ENCODE results near the gene NTF3. TPM values are rescaled to one million over a fixed set of nuclear protein-coding genes. Genes with fewer than 3 reads are reported as not detected.
"Not testable (repeated sequence)": the region's sequence is repeated elsewhere in the genome, so short reads cannot be mapped to it uniquely, and the experiment has no call there.

The NTF3 gene
- polyA plus RNA-seq, 4 donors = 3.6 to 5.5 (median 4.8) TPM

GRCh38 chr12:5524116-5524768 lies 92.3 kb downstream of the NTF3 start:
- DNase-seq (ENCODE audit: low read depth in 4 of 4, low spot score in 3 of 4) = no peak

GRCh38 chr12:5524769-5525436 lies 93.0 kb downstream of the NTF3 start:
- DNase-seq (ENCODE audit: low read depth in 4 of 4, low spot score in 3 of 4) = no peak

- DNase-seq (ENCODE audit: low read depth in 4 of 4, low spot score in 3 of 4) = no peak
Measured at GRCh38 chr12:5525783-5526367, 94.0 kb downstream of the NTF3 start.

GRCh38 chr12:5533368-5533767 lies 101.5 kb downstream of the NTF3 start:
- no peak for DNase-seq (ENCODE audit: low read depth in 4 of 4, low spot score in 3 of 4)

GRCh38 chr12:5534426-5535199 lies 102.7 kb downstream of the NTF3 start:
- no peak for DNase-seq (ENCODE audit: low read depth in 4 of 4, low spot score in 3 of 4)

- DNase-seq (ENCODE audit: low read depth in 4 of 4, low spot score in 3 of 4) = no peak
Measured at GRCh38 chr12:5535541-5535940, 103.6 kb downstream of the NTF3 start.

GRCh38 chr12:5537026-5537615 lies 105.2 kb downstream of the NTF3 start:
- DNase-seq (ENCODE audit: low read depth in 4 of 4, low spot score in 3 of 4) = not testable (repeated sequence)

- DNase-seq (ENCODE audit: low read depth in 4 of 4, low spot score in 3 of 4) = no peak
Measured at GRCh38 chr12:5537771-5538170, 105.9 kb downstream of the NTF3 start.
